Endothelial cell (in vitro differentiated cells): ENCODE results near the gene XPO4. TPM values are rescaled to one million over a fixed set of nuclear protein-coding genes. Genes with fewer than 3 reads are reported as not detected.

Experiments
- DNase-seq: peaks from one replicate; pipeline ENCODE4 v3.0.0; 2021; ENCODE audit warnings: low spot score
- H3K27ac Mint-ChIP-seq: one replicate; pipeline ENCODE4 v1.8.0; 2021; ENCODE audit warnings: mixed read lengths, inconsistent platforms; ENCODE audit not compliant: unreplicated experiment
- H3K27me3 Mint-ChIP-seq: one replicate; pipeline ENCODE4 v1.8.0; 2021; ENCODE audit warnings: mild to moderate bottlenecking, moderate library complexity, mixed read lengths, inconsistent platforms; ENCODE audit not compliant: unreplicated experiment
- H3K36me3 Mint-ChIP-seq: one replicate; pipeline ENCODE4 v1.8.0; 2021; ENCODE audit warnings: mild to moderate bottlenecking, low read depth, mixed read lengths, inconsistent platforms; ENCODE audit not compliant: unreplicated experiment
- H3K4me1 Mint-ChIP-seq: one replicate; pipeline ENCODE4 v1.8.0; 2021; ENCODE audit warnings: mild to moderate bottlenecking, mixed read lengths, inconsistent platforms; ENCODE audit not compliant: unreplicated experiment
- H3K4me3 Mint-ChIP-seq: one replicate; pipeline ENCODE4 v1.8.0; 2021; ENCODE audit warnings: mild to moderate bottlenecking, mixed read lengths, inconsistent platforms; ENCODE audit not compliant: unreplicated experiment
- H3K9me3 Mint-ChIP-seq: one replicate; pipeline ENCODE4 v1.8.0; 2021; ENCODE audit warnings: mixed read lengths, inconsistent platforms; ENCODE audit not compliant: unreplicated experiment
- total RNA-seq: library from RNA; stranded (reverse); fragmentation: NEBNext Ultra II Directional; extraction: Animal tissue kit (Norgen Biotek cat#: 25700); gene quantifications from one replicate; pipeline ENCODE4 v1.2.1, GENCODE V29; 2021; ENCODE audit not compliant: unreplicated experiment
- TF ChIP-seq, protein P1 (sequence below): fragments of 200-600 bp; sonication (generic); IDR thresholded peaks from one replicate; pipeline ENCODE4 v1.5.0; 2021; ENCODE audit warnings: antibody characterized with exemption; ENCODE audit not compliant: unreplicated experiment

The XPO4 gene
- total RNA-seq, 1 donor from 2014 or later: 18.0 TPM

DNA sequence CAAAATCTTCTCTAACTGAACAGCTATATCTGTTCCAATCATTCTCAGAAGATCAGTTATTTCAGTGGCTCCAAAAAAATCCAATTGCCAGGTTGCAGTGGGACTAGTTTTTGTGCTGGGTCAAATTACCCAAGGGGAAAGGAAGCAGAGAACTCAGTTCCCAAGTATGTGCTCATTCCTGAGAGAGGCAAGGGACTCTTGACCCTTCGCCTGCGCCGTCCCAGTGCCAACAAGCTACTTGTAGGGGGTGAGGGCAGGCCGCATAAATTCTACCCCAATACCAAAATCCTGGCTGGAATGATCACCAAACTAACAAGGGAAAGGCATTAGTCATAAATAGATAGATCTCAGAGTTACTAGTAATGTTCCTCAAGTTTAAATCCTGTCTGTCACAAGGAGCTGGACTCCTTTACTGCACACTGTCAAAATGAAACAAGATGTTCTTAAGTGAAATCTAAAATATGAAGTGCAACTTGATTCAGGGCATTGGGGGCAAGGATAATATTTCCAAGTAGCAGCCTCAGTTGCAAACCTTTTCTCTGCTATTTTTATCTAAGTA lies 50.6 kb downstream of the XPO4 start:
- no peaks in the 10 kb centered on the region for H3K9me3 Mint-ChIP-seq
- no peaks in the 10 kb centered on the region for H3K36me3 Mint-ChIP-seq
- no peak overlapping the region for H3K27ac Mint-ChIP-seq
- peaks cover 3% of the 10 kb centered on the region for H3K4me1 Mint-ChIP-seq
- TF ChIP-seq, protein P1, sequence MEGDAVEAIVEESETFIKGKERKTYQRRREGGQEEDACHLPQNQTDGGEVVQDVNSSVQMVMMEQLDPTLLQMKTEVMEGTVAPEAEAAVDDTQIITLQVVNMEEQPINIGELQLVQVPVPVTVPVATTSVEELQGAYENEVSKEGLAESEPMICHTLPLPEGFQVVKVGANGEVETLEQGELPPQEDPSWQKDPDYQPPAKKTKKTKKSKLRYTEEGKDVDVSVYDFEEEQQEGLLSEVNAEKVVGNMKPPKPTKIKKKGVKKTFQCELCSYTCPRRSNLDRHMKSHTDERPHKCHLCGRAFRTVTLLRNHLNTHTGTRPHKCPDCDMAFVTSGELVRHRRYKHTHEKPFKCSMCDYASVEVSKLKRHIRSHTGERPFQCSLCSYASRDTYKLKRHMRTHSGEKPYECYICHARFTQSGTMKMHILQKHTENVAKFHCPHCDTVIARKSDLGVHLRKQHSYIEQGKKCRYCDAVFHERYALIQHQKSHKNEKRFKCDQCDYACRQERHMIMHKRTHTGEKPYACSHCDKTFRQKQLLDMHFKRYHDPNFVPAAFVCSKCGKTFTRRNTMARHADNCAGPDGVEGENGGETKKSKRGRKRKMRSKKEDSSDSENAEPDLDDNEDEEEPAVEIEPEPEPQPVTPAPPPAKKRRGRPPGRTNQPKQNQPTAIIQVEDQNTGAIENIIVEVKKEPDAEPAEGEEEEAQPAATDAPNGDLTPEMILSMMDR: no peak
- no peak overlapping the region for H3K4me3 Mint-ChIP-seq
- no peaks in the 10 kb centered on the region for H3K27me3 Mint-ChIP-seq
- DNase-seq: no peak

DNA sequence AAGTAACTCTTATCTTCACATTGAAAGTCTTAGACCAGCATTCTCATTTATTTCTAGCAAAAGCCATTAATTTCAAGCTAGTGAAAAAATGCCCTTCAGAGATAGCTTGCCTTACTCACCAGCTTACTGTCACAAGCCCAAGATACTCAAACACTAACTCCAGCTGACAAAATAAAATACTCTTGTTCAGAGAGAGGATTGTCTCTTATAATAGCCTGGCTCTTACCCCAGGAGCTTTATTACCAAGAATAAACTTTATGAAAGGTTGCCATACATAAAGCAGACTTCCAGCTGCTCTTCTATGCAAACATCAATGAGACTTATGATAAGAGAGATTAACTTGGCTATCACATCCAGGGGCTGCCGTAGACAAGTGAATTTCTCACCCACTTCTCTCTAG lies 53.6 kb downstream of the XPO4 start:
- Mint-ChIP-seq H3K27me3 (no peaks in the 10 kb centered on the region), H3K36me3 (no peaks in the 10 kb centered on the region), H3K4me3 (no peak overlapping the region), H3K9me3 (no peaks in the 10 kb centered on the region), H3K4me1 (peaks cover 3% of the 10 kb centered on the region), H3K27ac (no peak overlapping the region)
- TF ChIP-seq, protein P1: no peak
- DNase-seq: no peak

- Mint-ChIP-seq H3K27ac (no peak overlapping the region), H3K4me3 (no peak overlapping the region), H3K9me3 (no peaks in the 10 kb centered on the region), H3K27me3 (no peaks in the 10 kb centered on the region), H3K4me1 (peaks cover 3% of the 10 kb centered on the region), H3K36me3 (no peaks in the 10 kb centered on the region)
- DNase-seq: no peak
- TF ChIP-seq, protein P1: no peak
Measured at GRCh38 chr13:20848203-20848602, 54.3 kb downstream of the XPO4 start.

DNA sequence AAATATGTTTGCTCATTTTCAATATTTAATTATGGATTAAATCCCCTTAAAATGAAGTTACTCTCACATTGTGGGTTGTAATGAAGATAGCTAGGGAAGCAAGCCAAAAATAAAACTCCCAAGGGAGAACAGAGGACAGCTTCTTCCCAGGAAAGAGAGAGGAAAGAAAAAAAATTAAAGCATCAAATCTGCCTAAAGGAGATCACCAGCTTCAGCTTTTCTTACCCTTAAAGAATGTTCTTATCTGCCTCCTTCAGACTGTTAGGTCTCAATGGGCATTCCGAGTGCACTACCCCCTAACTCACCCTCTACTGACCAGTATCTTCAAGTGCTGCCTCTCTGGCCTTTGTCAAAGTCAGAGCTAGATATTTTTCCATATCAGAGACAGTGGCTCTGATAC lies 55.2 kb downstream of the XPO4 start:
- Mint-ChIP-seq H3K4me3 (no peak overlapping the region), H3K36me3 (no peaks in the 10 kb centered on the region), H3K9me3 (no peaks in the 10 kb centered on the region), H3K4me1 (peaks cover 3% of the 10 kb centered on the region), H3K27me3 (no peaks in the 10 kb centered on the region), H3K27ac (no peak overlapping the region)
- TF ChIP-seq, protein P1: no peak
- DNase-seq: no peak

- peaks cover 3% of the 10 kb centered on the region for H3K36me3 Mint-ChIP-seq
- H3K27me3 Mint-ChIP-seq: no peaks in the 10 kb centered on the region
- no peak for DNase-seq
- H3K4me3 Mint-ChIP-seq: no peak overlapping the region
- H3K27ac Mint-ChIP-seq: no peak overlapping the region
- no peaks in the 10 kb centered on the region for H3K9me3 Mint-ChIP-seq
- peaks cover 3% of the 10 kb centered on the region for H3K4me1 Mint-ChIP-seq
- TF ChIP-seq, protein P1: no peak
Measured at GRCh38 chr13:20843166-20843565, 59.4 kb downstream of the XPO4 start.
